Measurements from ENCODE around the gene SNRNP25.
A peak's percentile ranks its signal among the peaks of the same experiment; 100 is the strongest.
"Not testable (repeated sequence)": the region's sequence is repeated elsewhere in the genome, so short reads cannot be mapped to it uniquely, and the experiment has no call there.

SNRNP25 gene

GRCh38 chr16:53346-54236 lies at the start of gene SNRNP25, which contains the start of gene POLR3K:
Gene SNRNP25 (plus strand): TSS chr16:53828. CDS start chr16:54017, 189 bp downstream.
Gene POLR3K (minus strand): TSS chr16:53608. CDS start chr16:53586, 22 bp downstream.
- DNase-seq (ENCODE audit: low spot score) = peak; percentile 97

- no peak for DNase-seq (ENCODE audit: low spot score)
Measured at GRCh38 chr16:9903-10665, 43.5 kb upstream of the SNRNP25 start.

GRCh38 chr16:10772-11171 lies 42.9 kb upstream of the SNRNP25 start:
- peak; percentile 94 for DNase-seq (ENCODE audit: low spot score)

- not testable (repeated sequence) for DNase-seq (ENCODE audit: low spot score)
Measured at GRCh38 chr16:17062-17765, 36.4 kb upstream of the SNRNP25 start.

- DNase-seq (ENCODE audit: low spot score) = not testable (repeated sequence)
Measured at GRCh38 chr16:20886-21285, 32.7 kb upstream of the SNRNP25 start.

GRCh38 chr16:24151-24550 lies 29.5 kb upstream of the SNRNP25 start:
- DNase-seq (ENCODE audit: low spot score) = not testable (repeated sequence)

- not testable (repeated sequence) for DNase-seq (ENCODE audit: low spot score)
Measured at GRCh38 chr16:25926-26348, 27.7 kb upstream of the SNRNP25 start.

- not testable (repeated sequence) for DNase-seq (ENCODE audit: low spot score)
Measured at GRCh38 chr16:30627-31026, 23.0 kb upstream of the SNRNP25 start.

- not testable (repeated sequence) for DNase-seq (ENCODE audit: low spot score)
Measured at GRCh38 chr16:33154-33876, 20.3 kb upstream of the SNRNP25 start.

GRCh38 chr16:33877-34647 lies 19.6 kb upstream of the SNRNP25 start:
- DNase-seq (ENCODE audit: low spot score) = no peak

GRCh38 chr16:34648-34987 lies 19.0 kb upstream of the SNRNP25 start:
- DNase-seq (ENCODE audit: low spot score) = no peak

- no peak for DNase-seq (ENCODE audit: low spot score)
Measured at GRCh38 chr16:35011-35677, 18.5 kb upstream of the SNRNP25 start.

GRCh38 chr16:35678-36305 lies 17.8 kb upstream of the SNRNP25 start:
- no peak for DNase-seq (ENCODE audit: low spot score)

- no peak for DNase-seq (ENCODE audit: low spot score)
Measured at GRCh38 chr16:36336-36984, 17.2 kb upstream of the SNRNP25 start.

GRCh38 chr16:37511-37910 lies 16.1 kb upstream of the SNRNP25 start:
- DNase-seq (ENCODE audit: low spot score) = no peak

GRCh38 chr16:38206-38605 lies 15.4 kb upstream of the SNRNP25 start:
- not testable (repeated sequence) for DNase-seq (ENCODE audit: low spot score)

GRCh38 chr16:38941-39892 lies 14.4 kb upstream of the SNRNP25 start:
- DNase-seq (ENCODE audit: low spot score) = peak; percentile 63

GRCh38 chr16:41439-42068 lies 12.1 kb upstream of the SNRNP25 start:
- DNase-seq (ENCODE audit: low spot score) = no peak
